HG02610 (cell line): ENCODE results near the gene CD274.
"Not testable (repeated sequence)": the region's sequence is repeated elsewhere in the genome, so short reads cannot be mapped to it uniquely, and the experiment has no call there.

Source experiments
- ATAC-seq: cut with Tn5 transposase; IDR thresholded peaks from one replicate; pipeline ENCODE4 v1.9.1; 2021; ENCODE audit warnings: mild to moderate bottlenecking, moderate library complexity; ENCODE audit not compliant: unreplicated experiment

Gene CD274

GRCh38 chr9:5437254-5438216 is 12.8 kb upstream of the CD274 start, which contains the start of gene PLGRKT:
TSS of gene PLGRKT (minus strand) at chr9:5437925. CDS start at chr9:5431977, 5,948 bp downstream.
- peak; percentile 81 for ATAC-seq

- ATAC-seq, result peak; percentile 69
These were observed 11.8 kb upstream of the CD274 start for GRCh38 chr9:5438301-5439162.

- no peak for ATAC-seq
These were observed 9.9 kb upstream of the CD274 start for GRCh38 chr9:5440426-5440825.

- no peak for ATAC-seq
These were observed 9.3 kb upstream of the CD274 start for GRCh38 chr9:5441043-5441442.

- ATAC-seq, result no peak
These were observed 7.8 kb upstream of the CD274 start for GRCh38 chr9:5442400-5443011.

- ATAC-seq, result no peak
These were observed 6.5 kb upstream of the CD274 start for GRCh38 chr9:5443850-5444249.

- ATAC-seq, result not testable (repeated sequence)
These were observed 5.2 kb upstream of the CD274 start for GRCh38 chr9:5445096-5445495.

GRCh38 chr9:5445886-5446285 is 4.5 kb upstream of the CD274 start:
- no peak for ATAC-seq

- no peak for ATAC-seq
These were observed 3.7 kb upstream of the CD274 start for GRCh38 chr9:5446451-5447236.

- no peak for ATAC-seq
These were observed 3.0 kb upstream of the CD274 start for GRCh38 chr9:5447337-5447736.

GRCh38 chr9:5448016-5448415 is 2.3 kb upstream of the CD274 start:
- no peak for ATAC-seq

GRCh38 chr9:5448461-5449435 is 1.6 kb upstream of the CD274 start:
- peak; percentile 28 for ATAC-seq

- no peak for ATAC-seq
These were observed 602 bp upstream of the CD274 start for GRCh38 chr9:5449521-5450358.

GRCh38 chr9:5452286-5452609 is 1.9 kb downstream of the CD274 start:
- ATAC-seq, result no peak

- no peak for ATAC-seq
These were observed 2.7 kb downstream of the CD274 start for GRCh38 chr9:5453004-5453403.

GRCh38 chr9:5453673-5454072 is 3.3 kb downstream of the CD274 start:
- ATAC-seq, result no peak

- peak; percentile 36 for ATAC-seq
These were observed 4.8 kb downstream of the CD274 start for GRCh38 chr9:5455181-5455580.

GRCh38 chr9:5459289-5459829 is 9.0 kb downstream of the CD274 start:
- ATAC-seq, result peak; percentile 64
